ENCODE measurements around the gene OBSCN.

DNA sequence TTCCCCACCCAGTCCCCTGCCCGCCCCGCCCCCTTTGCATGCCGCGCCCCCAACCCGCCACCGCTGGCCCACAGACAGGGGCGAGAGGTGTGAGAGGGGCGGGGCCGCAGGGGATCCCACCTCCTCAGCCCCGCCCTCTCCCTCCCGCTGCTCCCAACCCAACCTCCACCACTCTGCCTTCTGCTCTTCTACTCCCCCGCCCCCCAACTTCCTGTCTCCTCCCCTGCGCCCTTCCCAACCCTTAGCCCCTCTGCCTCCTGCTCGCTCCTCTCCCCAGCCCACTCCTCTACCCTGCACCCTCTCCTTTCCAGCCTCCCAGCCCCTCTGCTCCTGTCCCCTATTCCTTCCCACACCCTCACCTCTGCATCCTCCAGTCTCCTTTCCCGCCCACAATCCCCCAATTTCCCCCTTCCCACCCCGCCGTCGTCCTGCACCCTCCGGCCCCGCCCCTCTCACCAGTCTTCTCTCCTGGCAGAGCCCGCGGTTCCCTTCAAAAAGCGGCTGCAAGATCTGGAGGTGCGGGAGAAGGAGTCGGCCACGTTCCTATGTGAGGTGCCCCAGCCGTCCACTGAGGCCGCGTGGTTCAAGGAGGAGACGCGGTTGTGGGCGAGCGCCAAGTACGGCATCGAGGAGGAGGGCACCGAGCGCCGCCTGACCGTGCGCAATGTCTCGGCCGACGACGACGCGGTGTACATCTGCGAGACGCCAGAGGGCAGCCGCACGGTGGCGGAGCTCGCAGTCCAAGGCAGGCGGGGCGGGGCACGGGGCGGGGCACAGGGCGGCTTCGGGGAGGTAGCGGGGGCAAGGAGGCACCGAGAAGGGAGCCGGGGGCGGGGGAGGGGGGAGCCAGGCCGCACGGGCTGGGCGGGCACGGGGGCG, 5.4 kb downstream of the OBSCN start:
- TF ChIP-seq, protein P1, sequence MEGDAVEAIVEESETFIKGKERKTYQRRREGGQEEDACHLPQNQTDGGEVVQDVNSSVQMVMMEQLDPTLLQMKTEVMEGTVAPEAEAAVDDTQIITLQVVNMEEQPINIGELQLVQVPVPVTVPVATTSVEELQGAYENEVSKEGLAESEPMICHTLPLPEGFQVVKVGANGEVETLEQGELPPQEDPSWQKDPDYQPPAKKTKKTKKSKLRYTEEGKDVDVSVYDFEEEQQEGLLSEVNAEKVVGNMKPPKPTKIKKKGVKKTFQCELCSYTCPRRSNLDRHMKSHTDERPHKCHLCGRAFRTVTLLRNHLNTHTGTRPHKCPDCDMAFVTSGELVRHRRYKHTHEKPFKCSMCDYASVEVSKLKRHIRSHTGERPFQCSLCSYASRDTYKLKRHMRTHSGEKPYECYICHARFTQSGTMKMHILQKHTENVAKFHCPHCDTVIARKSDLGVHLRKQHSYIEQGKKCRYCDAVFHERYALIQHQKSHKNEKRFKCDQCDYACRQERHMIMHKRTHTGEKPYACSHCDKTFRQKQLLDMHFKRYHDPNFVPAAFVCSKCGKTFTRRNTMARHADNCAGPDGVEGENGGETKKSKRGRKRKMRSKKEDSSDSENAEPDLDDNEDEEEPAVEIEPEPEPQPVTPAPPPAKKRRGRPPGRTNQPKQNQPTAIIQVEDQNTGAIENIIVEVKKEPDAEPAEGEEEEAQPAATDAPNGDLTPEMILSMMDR (IDR thresholded peaks at IDR 0.05; ENCODE audit: insufficient read depth, low read length) = no peak
- TF ChIP-seq POLR2AphosphoS5 (IDR thresholded peaks at IDR 0.05; ENCODE audit: low read depth) = no peak

All from HL-60 (cell line).